22Rv1 (cell line): ENCODE results near the gene PCDHGC3.

Experiments used
- H3K27ac ChIP-seq: fragments of 450-650 bp; 2 replicates; pipeline ENCODE4 v1.5.1; 2017
- CTCF ChIP-seq: fragments of 450-650 bp; IDR thresholded peaks from 2 replicates; pipeline ENCODE4 v1.5.1; 2017; ENCODE audit warnings: mild to moderate bottlenecking
- ZFX ChIP-seq: fragments of 450-650 bp; IDR thresholded peaks from 2 replicates; pipeline ENCODE4 v1.6.1; 2017; ENCODE audit warnings: antibody characterized with exemption, borderline replicate concordance

PCDHGC3 gene

DNA sequence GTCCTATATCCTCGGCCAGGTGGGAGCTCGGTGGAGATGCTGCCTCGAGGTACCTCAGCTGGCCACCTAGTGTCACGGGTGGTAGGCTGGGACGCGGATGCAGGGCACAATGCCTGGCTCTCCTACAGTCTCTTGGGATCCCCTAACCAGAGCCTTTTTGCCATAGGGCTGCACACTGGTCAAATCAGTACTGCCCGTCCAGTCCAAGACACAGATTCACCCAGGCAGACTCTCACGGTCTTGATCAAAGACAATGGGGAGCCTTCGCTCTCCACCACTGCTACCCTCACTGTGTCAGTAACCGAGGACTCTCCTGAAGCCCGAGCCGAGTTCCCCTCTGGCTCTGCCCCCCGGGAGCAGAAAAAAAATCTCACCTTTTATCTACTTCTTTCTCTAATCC lies 2.0 kb downstream of the PCDHGC3 start:
- H3K27ac ChIP-seq: no peak overlapping the region
- TF ChIP-seq CTCF (no peak), ZFX (no peak)

DNA sequence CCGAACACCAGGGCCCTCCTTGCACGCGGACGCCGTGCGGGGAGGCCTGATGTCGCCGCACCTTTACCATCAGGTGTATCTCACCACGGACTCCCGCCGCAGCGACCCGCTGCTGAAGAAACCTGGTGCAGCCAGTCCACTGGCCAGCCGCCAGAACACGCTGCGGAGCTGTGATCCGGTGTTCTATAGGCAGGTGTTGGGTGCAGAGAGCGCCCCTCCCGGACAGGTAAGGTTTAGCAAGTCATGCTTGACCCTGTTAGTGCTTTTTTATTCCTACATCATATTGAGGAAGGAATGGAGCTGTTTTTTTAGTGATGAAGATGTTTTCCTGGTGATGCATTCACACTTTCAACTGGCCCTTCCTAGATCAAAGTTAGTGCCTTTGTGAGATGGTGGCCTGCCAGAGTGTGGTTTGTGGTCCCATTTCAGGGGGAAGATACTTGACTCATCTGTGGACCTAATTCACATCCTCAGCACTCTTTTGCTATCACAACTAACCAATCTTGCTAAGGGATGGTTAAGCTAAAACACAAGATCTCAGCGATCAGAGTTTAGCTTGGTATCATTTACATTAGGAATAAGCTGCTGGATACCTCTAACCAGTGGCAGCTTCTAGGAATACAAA lies 2.7 kb downstream of the PCDHGC3 start:
- no peak overlapping the region for H3K27ac ChIP-seq
- no peak for TF ChIP-seq CTCF
- no peak for TF ChIP-seq ZFX

- no peak overlapping the region for H3K27ac ChIP-seq
- TF ChIP-seq CTCF (no peak), ZFX (no peak)
Observed at GRCh38 chr5:141479776-141480175, 4.0 kb downstream of the PCDHGC3 start.

DNA sequence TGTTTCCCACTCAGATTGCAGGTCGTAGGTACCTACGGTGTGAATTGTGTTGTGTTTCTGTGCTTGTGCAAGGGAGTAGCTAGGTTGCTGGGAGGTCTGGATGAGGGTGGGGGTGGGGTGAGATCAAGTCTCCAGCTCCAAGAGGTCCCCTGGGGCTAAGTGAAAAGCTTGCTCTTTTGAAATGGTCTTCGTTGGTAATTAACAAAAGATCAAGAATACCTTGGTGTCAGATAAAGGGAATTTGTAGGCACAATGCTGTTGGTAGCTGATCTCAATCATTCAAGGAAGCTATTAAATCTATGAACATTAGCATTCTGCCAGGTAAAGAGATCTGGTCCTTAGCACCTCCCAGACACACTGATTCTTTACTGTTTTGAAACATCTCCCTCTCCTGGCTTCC lies 8.1 kb downstream of the PCDHGC3 start:
- TF ChIP-seq CTCF (no peak), ZFX (no peak)
- no peak overlapping the region for H3K27ac ChIP-seq

GRCh38 chr5:141484310-141484640 lies 8.5 kb downstream of the PCDHGC3 start:
- 0 out of 2 replicates have a peak overlapping the region, but pooled peaks have one; percentile 10 for H3K27ac ChIP-seq
- TF ChIP-seq CTCF (no peak), ZFX (no peak)

DNA sequence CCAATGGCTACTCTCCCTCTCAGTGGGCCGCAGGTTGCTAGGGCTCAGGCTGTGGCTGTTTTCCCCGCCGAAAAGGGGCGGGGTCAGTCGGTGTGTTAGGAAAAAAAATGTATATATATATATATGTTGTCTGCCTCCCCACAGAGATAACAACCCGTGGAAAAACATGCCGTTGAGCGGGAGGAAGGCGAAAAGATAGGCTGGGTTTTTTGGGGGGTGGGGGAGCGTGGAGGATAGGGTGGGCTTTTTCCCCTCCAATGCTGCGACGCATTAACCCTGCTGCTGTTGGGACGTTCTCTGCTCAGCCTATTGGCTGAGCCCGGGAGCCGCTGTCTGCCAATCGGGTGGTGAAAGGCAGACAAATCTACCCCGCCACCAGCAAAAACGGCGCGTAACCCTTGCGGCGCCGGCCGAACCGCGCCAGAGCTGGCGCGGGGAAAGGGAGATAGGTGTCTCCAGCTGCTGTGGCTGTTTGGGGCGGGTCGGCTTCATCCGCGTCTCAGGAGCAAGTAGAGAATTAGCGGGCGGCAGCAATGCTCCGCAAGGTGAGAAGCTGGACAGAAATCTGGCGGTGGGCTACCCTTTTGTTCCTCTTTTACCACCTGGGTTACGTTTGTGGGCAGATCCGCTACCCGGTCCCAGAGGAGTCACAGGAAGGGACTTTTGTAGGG lies 9.0 kb downstream of the PCDHGC3 start, which contains the start of gene PCDHGC4:
PCDHGC4 (plus strand) TSS at position 390 of the 671 bp plus-strand sequence; CDS start at position 534, 144 bp downstream.
- TF ChIP-seq CTCF (no peak), ZFX (no peak)
- 0 out of 2 replicates have a peak within 1 kb of the TSS, but pooled peaks have one; percentile 10 for H3K27ac ChIP-seq

GRCh38 chr5:141485321-141486055 lies 9.7 kb downstream of the PCDHGC3 start:
- no peak overlapping the region for H3K27ac ChIP-seq
- TF ChIP-seq CTCF (no peak), ZFX (no peak)
